Fibroblast of pulmonary artery (primary cell): ENCODE measurements around the gene IMP4.
"Not testable (repeated sequence)": the region's sequence is repeated elsewhere in the genome, so short reads cannot be mapped to it uniquely, and the experiment has no call there.

ENCODE experiments used
- DNase-seq: peaks from one replicate; pipeline ENCODE4 v3.0.0-alpha.2; 2010; ENCODE audit warnings: low read depth
- H3K4me3 ChIP-seq: replicated peaks from 2 replicates; pipeline ENCODE4 v1.5.1; 2011; ENCODE audit warnings: low read depth, mild to moderate bottlenecking, control low read depth, low read length, moderate library complexity
- CTCF ChIP-seq: IDR thresholded peaks from 2 replicates; pipeline ENCODE4 v1.5.1; 2011; ENCODE audit warnings: mild to moderate bottlenecking, control low read depth, low read length, inconsistent platforms; ENCODE audit errors: missing control alignments

Gene IMP4

GRCh38 chr2:130327703-130328527, 14.8 kb upstream of the IMP4 start:
- DNase-seq: peak; percentile 31
- no peak overlapping the region for H3K4me3 ChIP-seq
- TF ChIP-seq CTCF: no peak

- TF ChIP-seq CTCF: no peak
- H3K4me3 ChIP-seq: no peak overlapping the region
- no peak for DNase-seq
Measured at GRCh38 chr2:130328710-130329109, 14.0 kb upstream of the IMP4 start.

- no peak for TF ChIP-seq CTCF
- no peak overlapping the region for H3K4me3 ChIP-seq
- peak; percentile 87 for DNase-seq
Measured at GRCh38 chr2:130332271-130333073, 10.2 kb upstream of the IMP4 start.

GRCh38 chr2:130333253-130333652, 9.4 kb upstream of the IMP4 start:
- DNase-seq, H3K4me3 ChIP-seq: not testable (repeated sequence)

GRCh38 chr2:130334026-130334425, 8.7 kb upstream of the IMP4 start:
- H3K4me3 ChIP-seq: no peak overlapping the region
- TF ChIP-seq CTCF: no peak
- DNase-seq: no peak

- DNase-seq: no peak
- H3K4me3 ChIP-seq: no peak overlapping the region
- TF ChIP-seq CTCF: no peak
Measured at GRCh38 chr2:130335226-130335625, 7.5 kb upstream of the IMP4 start.

GRCh38 chr2:130336150-130336876, 6.4 kb upstream of the IMP4 start:
- no peak for DNase-seq
- TF ChIP-seq CTCF: no peak
- H3K4me3 ChIP-seq: no peak overlapping the region
